NCI-H524 (cell line): ENCODE results near the gene PINLYP.
A peak's percentile ranks its signal among the peaks of the same experiment; 100 is the strongest.

Source experiments
- DNase-seq, 2 experiments: peaks; one replicate each; lab custom pipeline; 2025; lab: John Stamatoyannopoulos, UW

PINLYP gene

DNA sequence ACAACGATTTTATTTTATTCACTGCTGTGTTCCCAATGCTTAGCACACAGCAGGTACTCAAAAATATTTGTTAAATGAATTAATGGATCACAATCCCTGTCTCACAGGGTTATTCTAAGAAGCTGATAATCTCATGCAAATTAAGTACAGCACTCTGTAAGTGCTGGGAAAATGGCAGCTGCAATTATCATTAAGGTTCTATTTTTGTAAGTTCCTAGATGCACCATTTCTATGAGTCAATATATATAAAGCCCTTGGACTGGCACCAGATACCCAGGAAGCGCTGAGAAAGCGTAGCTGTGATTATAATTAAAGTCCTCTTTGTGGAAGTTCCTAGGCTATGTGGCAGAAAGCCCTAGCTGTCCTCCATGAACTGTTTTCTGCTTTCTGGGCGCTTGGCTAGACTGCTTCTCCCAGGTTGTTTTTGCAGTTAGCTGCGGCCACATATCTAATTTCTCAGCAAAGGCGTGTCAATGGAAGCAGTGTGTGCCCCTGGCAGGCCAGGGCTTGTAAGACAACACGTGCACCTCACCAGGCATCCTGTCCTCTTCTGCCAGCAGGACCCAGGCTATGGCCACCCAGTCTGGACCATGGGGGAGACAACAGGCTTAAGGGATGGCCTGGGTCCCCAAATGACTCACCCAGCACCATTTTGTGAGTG is 31.1 kb downstream of the PINLYP start:
- no peak for DNase-seq

DNA sequence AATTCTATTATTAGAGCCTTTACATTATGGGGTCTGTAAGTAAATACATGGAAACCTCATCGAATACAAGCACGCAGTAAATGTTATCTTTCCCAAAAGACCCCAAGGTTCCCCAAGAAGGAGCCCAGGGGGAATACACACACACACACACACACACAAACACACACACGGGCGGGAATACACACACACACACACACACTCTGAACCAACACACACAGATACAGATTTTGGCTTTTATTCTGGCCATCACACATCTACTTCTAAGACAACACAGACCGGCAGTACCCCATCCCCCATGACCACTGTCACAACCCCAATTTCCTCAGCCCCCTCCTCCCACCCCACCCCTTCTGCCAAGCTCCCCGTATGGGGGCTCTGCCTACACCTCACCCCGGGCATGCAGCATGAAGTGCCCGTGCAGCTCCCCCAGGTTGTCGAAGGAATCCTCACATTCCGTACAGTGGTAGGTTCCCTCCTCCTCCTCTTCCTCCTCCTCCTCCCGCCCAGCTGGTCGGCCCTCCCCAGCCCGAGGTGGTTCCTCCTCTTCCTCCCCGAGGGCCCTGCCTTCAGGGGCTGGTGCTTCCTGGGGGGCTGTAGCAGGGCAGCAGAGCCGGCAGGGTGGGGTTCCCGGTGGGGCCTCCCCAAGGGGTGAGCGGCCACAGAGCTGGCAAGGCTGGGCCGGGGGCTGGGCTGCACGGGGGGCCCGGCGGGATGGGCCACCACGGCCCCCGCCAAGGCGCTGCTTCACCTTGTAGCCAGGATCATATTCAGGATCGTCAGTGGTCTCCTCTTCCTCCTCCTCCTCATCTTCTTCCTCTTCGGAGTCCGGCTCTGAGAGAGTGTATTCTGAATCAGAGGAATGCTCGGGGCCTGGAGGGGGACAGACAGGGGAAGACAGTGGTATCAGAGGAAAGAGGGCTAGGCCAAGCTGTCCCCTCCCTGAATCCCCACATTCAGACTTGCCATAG is 31.9 kb downstream of the PINLYP start:
- no peak for DNase-seq

DNA sequence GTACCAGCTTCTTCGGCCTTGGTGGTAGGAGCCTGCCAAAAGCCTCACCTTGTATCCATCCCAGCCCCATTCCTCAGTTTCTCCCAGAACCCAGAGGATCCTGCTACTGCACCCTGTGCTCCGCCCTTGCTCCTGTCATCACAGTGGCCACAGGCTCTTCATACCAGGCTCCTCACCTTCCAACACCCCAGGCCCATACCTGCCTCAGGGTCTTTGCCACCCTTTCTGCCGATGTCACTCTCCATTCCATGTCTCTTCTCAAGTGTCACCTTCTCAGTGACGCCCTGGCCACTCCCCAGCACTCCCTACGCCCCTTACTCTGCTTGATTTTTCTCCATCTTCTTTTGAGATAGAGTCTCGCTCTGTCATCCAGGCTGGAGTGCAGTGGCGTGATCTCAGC is 34.3 kb downstream of the PINLYP start:
- no peak for DNase-seq

DNA sequence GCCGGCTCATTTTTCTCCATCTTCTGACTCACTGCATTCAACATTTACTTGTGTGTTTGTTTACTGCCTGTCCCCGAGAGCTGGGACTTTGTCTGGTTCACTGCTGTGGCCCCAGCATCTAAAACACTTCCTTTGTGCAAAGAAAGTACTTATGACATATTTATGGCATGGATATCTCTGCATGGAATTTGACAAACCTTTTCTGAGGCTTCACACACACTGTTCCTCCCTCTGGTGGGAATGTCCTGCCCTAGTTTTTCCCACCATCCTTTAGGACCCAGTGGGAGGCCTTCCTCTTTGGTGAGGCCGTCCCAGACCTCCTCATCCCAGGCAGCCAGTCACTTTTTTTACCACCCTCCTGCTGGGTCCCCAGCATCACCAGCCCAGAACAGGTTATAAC is 34.9 kb downstream of the PINLYP start:
- no peak for DNase-seq

DNA sequence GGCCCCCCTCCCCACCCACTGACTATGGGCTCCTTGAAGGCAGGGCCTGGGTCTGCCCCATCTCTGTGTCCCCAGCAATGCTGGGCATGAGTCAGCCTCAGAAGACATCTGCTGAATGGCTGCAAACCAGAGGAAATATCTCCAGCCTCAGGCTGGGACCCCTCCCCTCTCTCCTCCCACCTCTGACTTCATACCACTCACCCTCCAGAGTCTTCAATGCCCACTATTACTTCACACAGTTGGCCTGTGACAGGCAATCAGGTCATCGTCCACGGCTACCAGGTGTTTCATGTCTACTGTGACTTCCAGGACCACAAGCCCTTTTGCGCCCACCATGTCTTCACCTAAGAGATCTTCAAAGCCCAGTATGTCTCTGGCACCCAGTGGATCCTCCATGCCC is 36.2 kb downstream of the PINLYP start, which contains the start of gene SRRM5:
Gene SRRM5, plus strand, starts transcription at position 301 of the 400 bp plus-strand sequence. Its CDS starts 34 bp downstream, at position 335.
- DNase-seq = no peak

DNA sequence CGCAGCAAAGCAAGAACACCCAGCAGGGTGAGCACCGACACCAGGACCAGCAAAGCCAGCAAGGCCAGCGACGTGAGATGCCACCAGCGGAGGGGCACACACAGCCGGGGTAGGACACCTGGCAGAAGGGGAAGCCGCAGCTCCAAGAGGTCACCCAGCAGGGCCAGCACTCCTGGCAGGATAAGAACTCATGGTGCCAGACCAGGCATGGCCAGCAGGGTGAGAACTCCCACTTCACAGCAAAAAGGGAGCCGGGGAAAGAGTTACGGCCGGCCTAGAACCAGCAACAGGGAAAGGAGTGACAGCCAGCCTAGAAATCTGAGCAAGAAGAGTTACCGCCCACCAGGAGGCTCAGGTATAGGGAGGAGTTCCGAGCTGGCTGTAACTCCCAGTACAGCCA is 36.8 kb downstream of the PINLYP start:
- no peak for DNase-seq

DNA sequence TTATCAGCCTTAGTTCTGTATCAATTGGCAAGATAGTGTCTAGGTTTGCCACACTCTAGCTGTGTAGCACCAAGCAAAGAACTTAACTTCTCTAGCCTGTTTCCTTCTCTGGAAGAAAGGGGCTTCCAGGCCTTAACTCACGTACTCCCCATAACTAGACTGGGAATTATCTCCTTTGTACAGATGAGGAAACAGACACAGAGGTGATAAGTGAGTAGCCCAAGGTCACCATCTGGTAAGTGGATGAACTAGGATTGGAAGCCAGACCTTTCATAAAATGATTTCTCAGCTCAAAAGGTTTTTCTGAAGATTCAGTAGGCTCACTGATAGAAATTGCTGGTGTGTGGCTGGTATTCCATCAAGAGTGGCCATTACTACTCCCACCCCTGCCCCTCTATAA is 40.7 kb downstream of the PINLYP start:
- no peak for DNase-seq

DNA sequence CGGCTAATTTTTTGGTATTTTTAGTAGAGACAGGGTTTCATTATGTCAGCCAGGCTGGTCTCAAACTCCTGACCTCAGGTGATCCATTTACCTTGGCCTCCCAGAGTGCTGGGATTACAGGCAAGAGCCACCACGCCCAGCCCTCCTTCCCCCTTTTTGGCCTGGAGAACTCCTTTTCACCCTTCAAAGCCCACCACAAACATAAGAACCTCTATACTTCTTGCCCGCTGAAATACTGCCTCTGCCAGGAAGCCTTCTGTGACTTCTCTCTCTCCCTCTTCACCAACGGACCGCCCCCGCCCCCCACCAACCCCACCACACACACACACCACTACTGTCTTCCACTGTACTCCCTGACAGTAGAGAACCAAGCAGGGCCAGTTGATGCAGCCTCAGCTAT is 41.4 kb downstream of the PINLYP start:
- no peak for DNase-seq

DNA sequence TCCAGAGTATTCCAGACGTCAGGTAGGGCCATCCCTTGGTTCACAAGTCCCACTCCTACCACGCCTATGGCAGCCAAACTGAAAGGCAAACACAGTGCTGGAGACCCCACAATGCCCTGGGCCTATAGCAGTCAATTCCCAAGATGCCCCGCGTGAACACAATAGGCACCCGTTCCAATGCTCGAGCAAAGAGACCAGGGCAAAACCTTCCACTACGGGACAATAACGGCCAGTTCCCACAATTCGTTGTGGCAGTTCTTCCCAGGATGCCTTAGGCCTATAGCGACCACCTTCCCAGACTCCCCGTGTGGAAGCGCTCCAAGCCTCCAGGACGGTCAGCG is 43.3 kb downstream of the PINLYP start:
- peak; percentile 61 to 76 for DNase-seq

DNA sequence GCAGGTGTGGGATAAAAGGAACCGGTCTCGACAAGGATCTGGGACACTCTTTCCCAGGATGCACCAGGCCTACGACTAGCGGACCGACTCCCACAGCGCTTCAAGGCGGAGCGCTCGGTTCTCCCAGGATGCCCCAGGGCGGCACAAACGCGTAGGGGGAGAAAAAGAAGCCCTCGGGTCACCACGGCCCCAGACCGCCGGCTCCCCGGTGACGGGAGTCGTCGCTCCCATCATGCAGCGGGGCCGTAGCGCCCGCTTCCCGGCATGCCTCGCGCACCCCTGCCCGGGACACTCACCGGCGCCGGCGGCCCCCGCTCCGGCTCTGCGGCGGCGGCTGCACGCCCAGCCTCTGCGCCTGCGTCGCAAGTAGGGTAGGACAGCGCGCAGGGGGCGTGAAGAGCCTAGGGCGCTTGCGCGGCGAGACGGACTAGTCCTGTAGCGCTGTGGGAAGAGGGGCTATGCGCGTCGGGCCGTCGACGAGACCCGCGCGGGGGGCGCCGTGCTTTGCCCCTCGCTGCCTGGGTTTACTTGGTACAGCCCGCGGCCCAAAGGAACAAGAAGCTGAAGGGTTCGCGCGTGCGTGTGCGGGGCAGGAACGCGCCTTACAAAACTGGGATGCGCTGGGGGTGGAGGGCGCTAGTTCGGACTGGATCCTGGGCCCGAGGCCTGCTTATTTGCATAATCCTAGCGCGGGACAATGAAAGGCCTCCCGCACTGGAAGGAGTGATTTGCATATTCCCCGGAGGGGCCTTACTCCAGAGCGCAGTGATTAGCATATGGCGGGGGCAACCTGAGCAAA is 43.9 kb downstream of the PINLYP start, which contains the start of gene ZNF428:
Gene ZNF428, minus strand, starts transcription at position 368 of the 799 bp plus-strand sequence. CDS start 5,325 bp downstream, outside the sequence.
- peak; percentile 82 to 95 for DNase-seq

DNA sequence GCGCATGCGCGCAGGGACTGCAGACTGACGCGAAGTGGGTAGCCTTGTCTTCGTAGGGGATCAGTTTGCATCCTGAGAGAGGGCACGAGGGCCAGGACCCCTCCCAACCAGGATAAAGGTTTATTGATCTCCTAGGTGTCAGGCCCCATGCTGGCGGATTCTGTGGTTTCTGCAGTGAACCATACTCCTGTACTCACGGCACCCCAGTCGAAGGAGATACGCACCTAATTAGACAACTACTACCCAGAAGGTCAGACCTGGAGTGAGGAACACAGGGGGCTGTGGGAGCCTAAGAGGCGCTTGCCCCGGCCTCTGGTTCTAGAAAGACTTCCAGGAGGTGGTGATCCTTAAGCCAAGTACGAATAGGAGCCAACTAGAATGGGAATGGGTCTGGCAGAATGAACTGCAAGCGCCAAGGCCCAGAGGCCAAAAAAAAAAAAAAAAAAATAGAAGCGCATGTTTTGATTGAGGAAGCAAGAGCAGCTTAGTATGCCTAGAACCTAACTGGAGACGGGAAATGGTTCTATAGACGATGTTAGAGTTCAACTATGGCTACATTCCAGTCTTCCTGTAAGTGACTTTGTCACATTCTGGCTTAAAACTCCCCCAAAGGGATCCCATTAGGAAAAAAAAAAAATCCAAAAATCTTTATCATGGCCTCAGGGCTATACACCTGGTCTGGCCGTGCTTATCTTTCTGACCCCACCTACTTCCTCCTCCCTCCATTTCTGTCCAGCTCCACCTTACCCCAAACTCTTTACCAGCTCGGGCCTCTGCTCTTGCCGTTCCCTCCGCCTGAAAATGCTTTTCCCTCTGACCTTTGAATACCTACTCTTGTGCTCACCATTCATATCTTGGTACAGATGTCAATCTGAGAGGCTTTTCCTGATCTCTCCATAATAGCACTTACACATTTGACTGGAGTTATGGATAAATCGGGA is 44.7 kb downstream of the PINLYP start:
- DNase-seq = no peak

DNA sequence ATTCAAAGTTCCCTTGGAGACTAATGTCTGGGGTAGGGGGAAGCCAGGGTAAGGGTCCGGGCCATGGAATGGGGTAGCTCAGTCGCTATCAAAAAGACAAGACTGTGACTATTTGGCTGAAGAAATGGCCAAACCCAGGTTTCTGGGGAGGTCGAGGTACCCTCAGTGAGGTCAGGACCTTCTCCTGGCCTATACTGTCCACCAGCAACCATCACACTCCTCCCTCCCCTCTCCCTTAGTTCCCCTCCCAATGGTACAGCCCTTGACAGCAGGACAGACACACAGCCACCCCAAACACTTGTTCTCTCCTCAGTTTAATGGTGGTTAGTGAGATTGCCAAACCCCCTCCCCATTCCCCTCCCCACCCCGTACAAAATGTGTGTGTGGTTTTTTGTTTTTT is 46.5 kb downstream of the PINLYP start:
- DNase-seq = no peak

DNA sequence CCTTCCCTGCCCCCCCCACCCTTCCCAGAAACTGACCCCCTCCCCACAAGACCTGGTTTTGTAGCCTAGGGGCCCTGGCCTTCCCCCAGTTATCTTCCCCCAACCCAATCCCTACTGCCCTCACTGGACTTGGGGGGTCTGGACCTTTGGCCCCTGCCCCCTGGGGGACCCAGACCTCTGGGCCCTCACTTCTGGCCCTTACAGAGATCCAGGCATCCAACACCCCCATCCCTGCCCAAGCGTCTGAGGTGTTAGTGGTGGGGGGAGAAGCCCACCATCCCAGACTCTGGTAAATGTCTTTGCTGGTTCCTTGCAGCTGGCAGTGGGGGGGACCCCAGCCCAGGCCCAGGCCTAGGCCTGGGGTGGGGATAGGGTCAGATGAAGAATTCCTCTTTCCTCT is 47.4 kb downstream of the PINLYP start:
- DNase-seq = no peak

DNA sequence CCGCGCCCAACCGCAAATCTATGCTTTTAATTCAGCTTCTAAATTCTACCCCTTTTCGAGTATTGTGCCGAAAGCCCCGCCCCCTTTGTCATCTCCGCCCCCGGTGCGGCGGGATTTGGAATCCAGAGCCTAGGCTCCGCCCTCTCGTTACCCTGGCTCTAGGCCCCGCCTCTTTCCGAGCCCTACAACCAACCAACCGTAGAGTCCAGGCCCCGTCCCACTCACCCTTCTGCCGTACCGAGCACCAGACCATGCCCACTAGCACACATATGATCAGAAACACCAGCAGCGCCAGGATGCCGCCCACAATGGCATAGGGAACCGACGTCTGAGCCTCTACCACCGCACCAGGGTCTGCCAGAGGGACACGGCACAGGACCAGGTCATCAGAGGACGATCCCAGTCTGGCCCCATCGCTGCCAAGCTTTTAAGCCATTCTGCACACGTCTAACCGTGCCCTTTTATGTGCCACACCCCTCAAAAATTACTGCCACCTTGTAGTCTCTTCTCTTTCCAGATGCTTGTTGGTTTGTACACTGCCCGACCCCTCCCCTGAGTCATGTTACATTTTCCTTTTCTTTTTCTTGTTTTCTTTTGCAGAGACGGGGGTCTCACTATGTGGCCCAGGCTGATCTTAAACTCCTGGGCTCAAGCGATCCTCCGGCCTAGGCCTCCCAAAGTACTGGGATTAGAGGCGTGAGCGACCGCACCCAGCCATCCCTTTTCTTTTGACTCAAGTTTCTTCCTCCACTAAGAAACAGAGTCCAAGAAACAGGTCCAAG is 48.5 kb downstream of the PINLYP start:
- DNase-seq = no peak

DNA sequence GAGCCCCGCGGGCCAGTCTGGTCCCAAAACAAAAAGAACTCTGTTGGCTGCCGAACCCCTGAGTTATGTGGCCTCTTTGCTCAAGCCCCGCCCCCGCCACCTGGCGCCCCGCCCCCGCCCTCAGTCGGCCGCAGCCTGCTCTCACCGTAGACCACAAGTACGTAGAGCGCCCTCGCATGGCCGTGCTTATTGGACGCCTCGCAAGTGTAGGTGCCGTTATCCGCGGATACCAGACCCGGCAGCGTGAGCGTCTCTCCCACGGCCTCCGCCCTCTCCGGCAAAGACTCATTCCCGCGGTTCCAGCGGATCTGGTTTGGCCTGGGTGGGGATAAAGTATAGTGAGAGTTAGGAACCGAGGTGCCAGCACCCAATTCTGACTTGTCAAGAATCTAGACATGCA is 49.3 kb downstream of the PINLYP start:
- no peak for DNase-seq

DNA sequence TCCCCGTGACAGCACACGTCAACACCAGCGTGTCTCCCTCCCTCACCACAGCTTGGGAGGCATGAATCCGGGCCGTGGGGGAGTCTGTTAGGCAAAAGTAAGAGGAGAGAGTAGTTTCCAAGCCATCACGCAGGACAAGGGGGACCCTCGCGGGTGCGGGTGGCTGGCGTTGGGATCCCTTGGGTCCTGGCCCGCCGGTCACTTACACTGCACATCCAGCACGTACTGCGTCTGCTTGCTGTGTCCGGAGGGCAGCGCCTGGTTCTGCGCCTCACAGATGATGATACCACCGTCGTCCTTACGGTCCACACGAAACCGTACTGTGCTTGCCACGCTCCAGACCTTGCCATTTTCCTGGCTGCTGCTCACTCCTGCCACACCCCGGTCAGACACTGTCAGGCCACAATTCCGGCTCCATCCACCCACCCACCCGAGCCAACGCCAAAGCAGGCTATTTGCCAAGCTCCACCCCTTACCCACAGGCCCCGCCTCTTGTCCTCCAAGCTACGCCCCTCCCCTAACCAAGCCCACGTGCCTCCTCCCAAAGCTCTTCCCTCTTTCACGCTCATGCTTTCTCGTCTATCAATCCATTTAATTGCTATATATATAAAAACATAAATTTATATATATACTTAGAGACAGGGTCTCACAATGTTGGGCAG is 50.4 kb downstream of the PINLYP start:
- DNase-seq = no peak

DNA sequence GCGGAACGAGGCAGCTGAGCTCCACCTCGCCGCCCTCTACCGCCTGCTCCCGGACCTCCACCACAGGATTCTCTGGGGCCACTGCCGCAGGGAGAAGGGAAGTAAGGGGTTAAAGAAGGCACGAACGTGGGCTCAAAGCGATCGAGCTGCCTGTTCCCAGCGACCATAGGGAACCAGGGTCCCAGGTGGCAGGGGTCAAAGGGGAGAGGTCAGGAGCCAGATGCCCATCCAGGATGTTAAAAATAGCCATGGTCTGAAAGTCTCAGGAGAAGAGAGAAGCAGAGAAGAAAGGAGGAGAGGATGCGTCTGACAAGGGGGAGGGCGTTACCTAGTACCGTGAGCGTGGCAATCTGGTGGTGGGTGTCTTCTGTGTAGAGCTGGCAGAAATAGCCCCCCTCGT is 51.2 kb downstream of the PINLYP start:
- DNase-seq = no peak

DNA sequence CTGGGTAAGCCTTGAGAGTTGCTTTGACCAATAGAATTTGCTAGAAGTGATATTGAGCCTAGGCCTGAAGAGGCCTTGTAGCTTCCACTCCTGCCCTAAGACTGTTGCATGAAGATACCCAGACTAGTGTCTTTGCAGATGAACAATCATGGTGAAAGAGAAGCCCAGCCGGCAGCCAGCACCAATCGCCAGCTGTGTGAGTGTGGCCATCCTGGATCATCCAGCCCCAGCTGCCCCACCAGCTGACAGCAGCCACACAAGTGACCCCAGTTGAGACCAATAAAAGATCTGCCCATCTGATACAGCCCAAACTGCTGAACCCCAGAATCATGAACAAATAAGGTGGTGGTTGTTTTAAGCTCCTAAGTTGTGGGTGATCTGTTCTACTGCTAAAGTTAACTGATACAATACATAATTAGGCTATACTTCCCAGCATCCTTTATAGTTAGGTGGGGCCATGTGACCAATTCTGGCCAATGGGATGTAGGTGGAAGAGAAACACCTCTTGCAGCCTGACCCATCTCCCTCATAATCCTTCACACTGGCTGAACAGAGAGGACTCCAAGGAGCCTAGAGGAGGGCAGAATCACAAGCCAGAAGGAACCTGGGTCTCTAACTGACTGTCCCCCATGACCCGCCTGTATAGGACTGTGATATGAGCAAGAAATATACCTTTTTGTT is 53.2 kb downstream of the PINLYP start:
- no peak for DNase-seq

DNA sequence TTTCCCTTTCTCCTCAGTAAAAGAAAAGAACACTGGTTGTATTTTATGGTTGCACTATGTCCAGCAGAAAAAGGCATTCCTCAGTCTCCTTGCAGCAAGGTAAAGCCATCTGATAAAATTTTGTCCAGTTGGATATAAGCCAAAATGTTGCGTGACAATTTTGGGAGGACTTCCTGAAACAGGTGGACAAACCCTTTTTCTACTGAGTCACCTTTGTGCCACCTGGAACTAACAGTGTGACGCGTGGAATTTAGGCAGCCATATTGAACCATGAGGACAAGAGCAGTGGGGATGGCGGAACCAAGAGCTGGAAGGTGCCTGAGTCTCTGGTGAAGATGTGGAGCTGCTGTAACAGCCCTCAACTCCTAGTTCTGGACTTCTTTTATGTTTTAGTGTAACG is 55.9 kb downstream of the PINLYP start:
- no peak for DNase-seq
